GM12801 (cell line): ENCODE data around the gene IRF9.

Experiments
- CTCF ChIP-seq: IDR thresholded peaks from one replicate; pipeline ENCODE4 v1.5.1; 2011; ENCODE audit warnings: control low read depth; ENCODE audit not compliant: insufficient read length; ENCODE audit errors: extremely low read depth

The IRF9 gene

GRCh38 chr14:24133735-24134134 is 27.3 kb upstream of the IRF9 start:
- TF ChIP-seq CTCF = no peak

GRCh38 chr14:24135584-24135833 is 25.6 kb upstream of the IRF9 start:
- TF ChIP-seq CTCF = no peak

GRCh38 chr14:24135834-24136683 is 25.0 kb upstream of the IRF9 start, which contains the start of gene PSME1:
Gene PSME1 (plus strand): TSS chr14:24136194. CDS start chr14:24136263, 69 bp downstream.
- TF ChIP-seq CTCF = no peak

- no peak for TF ChIP-seq CTCF
Observed at GRCh38 chr14:24136684-24137528, 24.2 kb upstream of the IRF9 start.

- TF ChIP-seq CTCF = no peak
Observed at GRCh38 chr14:24137529-24138395, 23.3 kb upstream of the IRF9 start.

- no peak for TF ChIP-seq CTCF
Observed at GRCh38 chr14:24138396-24139271, 22.4 kb upstream of the IRF9 start.
